C4-2B (cell line): ENCODE measurements around the gene MYH4.

ENCODE experiments used
- H3K27ac ChIP-seq: fragments of 450-650 bp; 2 replicates; pipeline ENCODE4 v1.5.1; 2017
- ZFX ChIP-seq: fragments of 450-650 bp; IDR thresholded peaks from 2 replicates; pipeline ENCODE4 v1.6.1; 2017
- TF ChIP-seq, protein P1 (sequence below): fragments of 450-650 bp; conservative IDR thresholded peaks from 2 replicates; pipeline ENCODE4 v1.5.1; 2017; ENCODE audit warnings: mild to moderate bottlenecking

The MYH4 gene

DNA sequence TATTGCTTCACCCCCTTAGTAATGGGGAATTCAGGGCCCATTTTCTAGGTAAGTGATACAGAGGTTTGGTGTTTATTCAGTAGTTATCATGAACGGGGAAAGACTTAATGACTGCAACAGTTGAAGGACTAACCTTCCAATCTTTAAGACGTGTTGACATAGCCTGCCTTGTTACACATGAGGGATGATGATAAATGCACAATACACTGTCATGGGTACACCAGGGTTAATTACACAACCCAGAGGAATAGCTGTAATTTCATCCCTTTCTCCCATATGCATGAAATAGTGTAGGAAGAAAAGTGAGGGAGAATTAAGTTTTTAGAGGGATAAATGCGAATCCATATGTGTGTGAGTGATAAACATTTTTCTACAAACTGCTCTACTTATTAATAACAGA, 10.7 kb downstream of the MYH4 start:
- no peak overlapping the region for H3K27ac ChIP-seq
- TF ChIP-seq, protein P1, sequence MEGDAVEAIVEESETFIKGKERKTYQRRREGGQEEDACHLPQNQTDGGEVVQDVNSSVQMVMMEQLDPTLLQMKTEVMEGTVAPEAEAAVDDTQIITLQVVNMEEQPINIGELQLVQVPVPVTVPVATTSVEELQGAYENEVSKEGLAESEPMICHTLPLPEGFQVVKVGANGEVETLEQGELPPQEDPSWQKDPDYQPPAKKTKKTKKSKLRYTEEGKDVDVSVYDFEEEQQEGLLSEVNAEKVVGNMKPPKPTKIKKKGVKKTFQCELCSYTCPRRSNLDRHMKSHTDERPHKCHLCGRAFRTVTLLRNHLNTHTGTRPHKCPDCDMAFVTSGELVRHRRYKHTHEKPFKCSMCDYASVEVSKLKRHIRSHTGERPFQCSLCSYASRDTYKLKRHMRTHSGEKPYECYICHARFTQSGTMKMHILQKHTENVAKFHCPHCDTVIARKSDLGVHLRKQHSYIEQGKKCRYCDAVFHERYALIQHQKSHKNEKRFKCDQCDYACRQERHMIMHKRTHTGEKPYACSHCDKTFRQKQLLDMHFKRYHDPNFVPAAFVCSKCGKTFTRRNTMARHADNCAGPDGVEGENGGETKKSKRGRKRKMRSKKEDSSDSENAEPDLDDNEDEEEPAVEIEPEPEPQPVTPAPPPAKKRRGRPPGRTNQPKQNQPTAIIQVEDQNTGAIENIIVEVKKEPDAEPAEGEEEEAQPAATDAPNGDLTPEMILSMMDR, result no peak
- no peak for TF ChIP-seq ZFX

DNA sequence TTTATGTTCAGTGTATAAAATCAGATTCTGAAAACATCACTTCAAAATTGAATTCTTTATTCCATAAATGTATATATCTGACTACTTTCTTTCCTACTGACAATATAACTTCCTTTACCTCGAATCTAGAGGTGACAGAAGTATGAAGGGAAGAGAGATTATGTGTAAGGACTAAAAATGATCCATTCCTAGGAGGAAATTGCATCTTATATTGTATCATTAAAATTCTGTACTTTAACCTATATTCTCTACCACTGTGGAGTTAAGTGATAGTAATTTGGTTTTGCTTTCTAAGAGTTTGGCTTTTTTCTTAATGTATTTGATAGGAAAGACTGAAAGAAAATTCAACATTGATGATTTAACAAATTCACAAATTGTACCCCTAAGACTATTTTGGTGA, 11.4 kb downstream of the MYH4 start:
- TF ChIP-seq ZFX, result no peak
- TF ChIP-seq, protein P1, result no peak
- H3K27ac ChIP-seq, result no peak overlapping the region

DNA sequence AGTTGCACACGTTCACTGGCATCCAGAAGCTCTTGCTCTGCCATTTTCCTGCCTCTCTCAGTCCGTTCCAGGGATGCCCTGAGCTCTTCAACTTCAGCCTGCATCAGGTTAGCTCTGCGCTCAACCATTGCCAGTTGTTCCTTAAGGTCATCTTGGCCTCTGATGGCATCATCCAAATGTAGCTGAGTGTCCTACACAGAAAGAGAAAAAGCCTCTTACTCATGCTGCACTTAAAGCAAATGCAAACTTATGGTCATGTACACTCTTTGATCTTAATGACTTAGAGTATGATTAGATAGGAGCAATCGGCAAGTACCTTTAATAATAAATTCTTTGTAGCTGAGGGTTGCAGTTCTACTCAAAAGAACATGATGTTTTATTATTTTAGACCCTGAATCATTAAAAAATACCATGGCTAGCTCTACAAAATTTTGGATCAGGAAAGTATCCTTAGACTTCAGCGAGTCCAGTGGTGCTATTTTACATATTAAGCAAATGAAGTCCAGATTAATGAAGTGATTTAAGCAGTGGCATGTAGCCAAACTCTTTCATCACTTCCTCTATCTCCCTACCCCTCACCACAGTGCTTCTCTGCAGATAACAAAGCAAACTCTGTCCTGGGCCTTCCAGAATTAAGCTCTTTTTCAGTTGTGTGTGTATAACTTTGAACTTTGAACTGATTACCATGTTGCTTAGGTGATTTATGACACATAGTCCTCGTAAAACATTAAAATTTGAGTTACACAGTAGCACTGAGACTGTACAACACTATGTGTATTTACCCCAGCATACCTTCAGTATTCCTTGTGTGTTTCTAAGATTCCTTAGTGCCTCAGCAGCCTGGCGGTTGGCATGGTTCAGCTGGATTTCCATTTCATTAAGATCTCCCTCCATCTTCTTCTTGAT, 22.1 kb downstream of the MYH4 start:
- TF ChIP-seq, protein P1, result no peak
- TF ChIP-seq ZFX, result no peak
- no peak overlapping the region for H3K27ac ChIP-seq

DNA sequence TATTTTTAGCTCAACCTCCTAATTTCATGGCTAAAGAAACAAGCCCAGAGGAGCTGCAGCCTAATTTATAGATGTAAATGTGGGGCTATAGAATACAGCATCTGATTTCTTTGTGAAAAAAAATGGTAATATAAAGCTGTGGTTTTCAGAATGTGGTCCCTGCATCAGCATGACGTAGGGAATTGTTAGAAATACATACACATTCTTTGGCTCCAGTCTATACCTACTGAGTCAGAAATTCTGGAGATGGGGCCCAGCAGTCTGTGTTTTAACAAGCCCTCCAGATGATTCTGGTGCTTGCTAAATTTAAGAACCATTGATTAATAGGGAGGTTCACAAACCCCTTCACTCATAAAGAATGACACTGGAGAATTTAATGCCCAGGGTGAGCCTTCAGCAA, 29.5 kb downstream of the MYH4 start:
- TF ChIP-seq, protein P1, result no peak
- no peak overlapping the region for H3K27ac ChIP-seq

DNA sequence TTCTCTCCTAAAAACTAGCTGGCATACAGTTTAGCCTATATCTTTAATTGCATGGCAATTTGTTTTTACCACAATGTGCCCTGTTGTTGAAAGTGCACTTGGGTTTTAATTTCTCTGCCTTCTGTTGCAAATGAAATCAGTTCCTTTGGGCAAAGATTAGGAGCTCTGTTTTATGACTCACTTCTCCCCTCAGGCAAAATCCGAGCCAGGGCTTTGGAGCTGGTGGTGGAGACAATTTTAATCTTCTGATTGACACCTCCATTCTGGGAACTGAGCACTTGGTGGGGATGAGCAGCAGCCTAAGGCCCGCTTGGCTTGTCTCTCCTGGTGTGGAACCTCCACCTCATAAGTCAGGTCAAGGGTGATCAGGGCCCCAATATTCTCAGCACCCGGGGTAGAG, 34.3 kb downstream of the MYH4 start:
- TF ChIP-seq, protein P1, result no peak
- TF ChIP-seq ZFX, result no peak
- H3K27ac ChIP-seq, result no peak overlapping the region

- no peak overlapping the region for H3K27ac ChIP-seq
- TF ChIP-seq, protein P1, result no peak
- no peak for TF ChIP-seq ZFX
These were observed 39.8 kb downstream of the MYH4 start for GRCh38 chr17:10429421-10430045.

- TF ChIP-seq, protein P1, result no peak
- no peak for TF ChIP-seq ZFX
- no peak overlapping the region for H3K27ac ChIP-seq
These were observed 40.6 kb downstream of the MYH4 start for GRCh38 chr17:10428781-10429180.
